Vagina (tissue), 2 donors: ENCODE measurements around the gene CNNM2. TPM values are rescaled to one million over a fixed set of nuclear protein-coding genes. Genes with fewer than 3 reads are reported as not detected.

Experiments used
- DNase-seq, 2 donors: peaks; one replicate each; pipeline ENCODE4 v3.0.0-alpha.2; 2017; ENCODE audit errors: extremely low spot score in 2 of 2
- H3K27ac ChIP-seq: fragments of 200-600 bp; sonication (generic); one replicate; pipeline ENCODE4 v1.5.1; 2019
- H3K27me3 ChIP-seq: fragments of 200-600 bp; sonication (generic); one replicate; pipeline ENCODE4 v1.5.1; 2019
- H3K36me3 ChIP-seq, 2 donors: fragments of 200-600 bp; sonication (generic); one replicate each; pipeline ENCODE4 v1.5.1; 2017 to 2019
- H3K4me1 ChIP-seq: fragments of 200-600 bp; sonication (generic); one replicate; pipeline ENCODE4 v1.5.1; 2019
- H3K4me3 ChIP-seq, 2 donors: fragments of 200-600 bp; sonication (generic); 1 replicate in 1 of 2; 2 replicates in 1 of 2; pipeline ENCODE4 v1.5.1; 2016 to 2019
- H3K9me3 ChIP-seq: fragments of 200-600 bp; sonication (generic); one replicate; pipeline ENCODE4 v1.5.1; 2019
- CTCF ChIP-seq, 3 experiments: fragments of 450-650 bp in 2 of 3; fragments of 200-600 bp in 1 of 3; sonication (generic) in 1 of 3; IDR thresholded peaks; one replicate each; pipeline ENCODE4 v1.5.1; 2017 to 2019; ENCODE audit warnings: antibody characterized with exemption in 3 of 3, mild to moderate bottlenecking in 2 of 3, moderate library complexity in 2 of 3
- POLR2A ChIP-seq, 2 donors: fragments of 450-650 bp; IDR thresholded peaks; one replicate each; pipeline ENCODE4 v1.6.1; 2017; ENCODE audit warnings: antibody characterized with exemption in 2 of 2, mild to moderate bottlenecking in 2 of 2, moderate library complexity in 2 of 2
- POLR2AphosphoS5 ChIP-seq, 2 donors: sonication (generic); formaldehyde crosslinking; IDR thresholded peaks; one replicate each; pipeline ENCODE4 v1.9.0; 2017; ENCODE audit warnings: antibody characterized with exemption in 2 of 2, mild to moderate bottlenecking in 2 of 2, low read depth in 1 of 2; ENCODE audit not compliant: insufficient read depth in 1 of 2
- intact Hi-C: fragments of 100-400 bp; cut with DNase I; formaldehyde crosslinking; loops from one replicate; pipeline ENCODE4 v1.15.1; 2023
- total RNA-seq: library from RNA; depleted of rRNA; stranded (reverse); fragments of >200 nt; gene quantifications from one replicate; pipeline ENCODE4 v1.2.3, GENCODE V29; 2016

The CNNM2 gene
- total RNA-seq, 1 donor from 2014 or later: 9.6 TPM

GRCh38 chr10:102894466-102895213 lies 23.5 kb upstream of the CNNM2 start:
- Histone ChIP-seq H3K4me1 (no peaks in the 10 kb centered on the region), H3K27ac (no peak overlapping the region), H3K27me3 (no peaks in the 10 kb centered on the region), H3K9me3 (no peaks in the 10 kb centered on the region), H3K36me3 (peaks cover 0 to 11% of the 10 kb centered on the region in 2 donors), H3K4me3 (no peak overlapping the region)
- no peak for DNase-seq
- intact Hi-C loops: loop anchor here (5.0 kb wide), 1 partner anchor 167 kb away; no protein-coding TSS in a partner anchor
- TF ChIP-seq POLR2A (IDR thresholded peaks at IDR 0.05): no peak
- no peak for TF ChIP-seq POLR2AphosphoS5 (IDR thresholded peaks at IDR 0.05; ENCODE audit: insufficient read depth in 1 of 2, low read depth in 1 of 2)
- no peak for TF ChIP-seq CTCF (IDR thresholded peaks at IDR 0.05)

- intact Hi-C loops: loop anchor here (5.0 kb wide), 1 partner anchor 63 kb away; the partner anchor contains the start of gene CYP17A1
- TF ChIP-seq POLR2A (IDR thresholded peaks at IDR 0.05): no peak
- no peak for TF ChIP-seq CTCF (IDR thresholded peaks at IDR 0.05)
- TF ChIP-seq POLR2AphosphoS5 (IDR thresholded peaks at IDR 0.05; ENCODE audit: insufficient read depth in 1 of 2, low read depth in 1 of 2): no peak
- Histone ChIP-seq H3K9me3 (no peaks in the 10 kb centered on the region), H3K27me3 (no peaks in the 10 kb centered on the region), H3K4me3 (no peak overlapping the region), H3K36me3 (no peaks in the 10 kb centered on the region), H3K4me1 (no peaks in the 10 kb centered on the region), H3K27ac (no peak overlapping the region)
- no peak for DNase-seq
These were observed 18.1 kb upstream of the CNNM2 start for GRCh38 chr10:102900006-102900405.

- no peak for TF ChIP-seq POLR2AphosphoS5 (IDR thresholded peaks at IDR 0.05; ENCODE audit: insufficient read depth in 1 of 2, low read depth in 1 of 2)
- no peak for TF ChIP-seq POLR2A (IDR thresholded peaks at IDR 0.05)
- TF ChIP-seq CTCF (IDR thresholded peaks at IDR 0.05): no peak
- no peaks in the 10 kb centered on the region for H3K36me3 ChIP-seq
- no peaks in the 10 kb centered on the region for H3K27me3 ChIP-seq
- H3K9me3 ChIP-seq: no peaks in the 10 kb centered on the region
- H3K27ac ChIP-seq: no peak overlapping the region
- H3K4me1 ChIP-seq: no peaks in the 10 kb centered on the region
- DNase-seq: no peak
- intact Hi-C loops: loop anchor here (5.0 kb wide), 1 partner anchor 67 kb away; the partner anchor contains the start of gene CYP17A1
- no peak overlapping the region for H3K4me3 ChIP-seq
These were observed 13.7 kb upstream of the CNNM2 start for GRCh38 chr10:102904346-102904745.

- TF ChIP-seq CTCF (IDR thresholded peaks at IDR 0.05) (no peak), POLR2A (IDR thresholded peaks at IDR 0.05) (no peak), POLR2AphosphoS5 (IDR thresholded peaks at IDR 0.05; ENCODE audit: insufficient read depth in 1 of 2, low read depth in 1 of 2) (no peak)
- Histone ChIP-seq H3K27me3 (no peaks in the 10 kb centered on the region), H3K27ac (no peak overlapping the region), H3K4me1 (no peaks in the 10 kb centered on the region), H3K4me3 (no peak overlapping the region), H3K36me3 (no peaks in the 10 kb centered on the region), H3K9me3 (no peaks in the 10 kb centered on the region)
- intact Hi-C loops: no loop called here
- DNase-seq: no peak
These were observed 11.6 kb upstream of the CNNM2 start for GRCh38 chr10:102906507-102906906.

GRCh38 chr10:102914781-102915180 lies 3.3 kb upstream of the CNNM2 start:
- Histone ChIP-seq H3K27me3 (no peaks in the 10 kb centered on the region), H3K4me1 (peaks cover 9% of the 10 kb centered on the region), H3K36me3 (no peaks in the 10 kb centered on the region), H3K27ac (no peak overlapping the region), H3K4me3 (no peak overlapping the region), H3K9me3 (no peaks in the 10 kb centered on the region)
- intact Hi-C loops: no loop called here
- no peak for DNase-seq
- TF ChIP-seq POLR2AphosphoS5 (IDR thresholded peaks at IDR 0.05; ENCODE audit: insufficient read depth in 1 of 2, low read depth in 1 of 2) (no peak), CTCF (IDR thresholded peaks at IDR 0.05) (no peak), POLR2A (IDR thresholded peaks at IDR 0.05) (no peak)
